A549 (cell line): ENCODE measurements around the gene LEF1. TPM values are rescaled to one million over a fixed set of nuclear protein-coding genes. Genes with fewer than 3 reads are reported as not detected.

Experiments used
- ATAC-seq, 2 experiments: fragments of 200-7000 bp in 1 of 2; fragments of >200 bp in 1 of 2; cut with Nextera tagmentation in 1 of 2; cut with Tn5 transposase in 1 of 2; 3 replicates each; pipeline versions ENCODE4 v1.8.0 to v1.9.1; 2018 to 2020; ENCODE audit warnings: mild to moderate bottlenecking in 1 of 2, moderate library complexity in 1 of 2
- CTCF ChIA-PET: fragments of 300-600 bp; sonication (Branson Sonifier 250); formaldehyde crosslinking; extraction: SDS; loops from one replicate; lab custom pipeline; 2021; ENCODE audit warnings: antibody characterized with exemption, inconsistent platforms; lab: Yijun Ruan, JAX
- POLR2A ChIA-PET: fragments of 350-600 bp; formaldehyde crosslinking; extraction: SDS; loops from one replicate; lab custom pipeline; 2021; ENCODE audit warnings: antibody characterized with exemption, inconsistent platforms; lab: Yijun Ruan, JAX
- DNase-seq, 2 experiments: peaks; one replicate each; pipeline versions ENCODE4 v3.0.0 to v3.0.0-alpha.2; 2011 to 2016; ENCODE audit warnings: low read depth in 1 of 2, low spot score in 1 of 2
- FAIRE-seq: peaks from 2 replicates; lab custom pipeline; 2011; peaks lifted over from hg19 to GRCh38; lab: Jason Lieb, UNC
- H3K27ac ChIP-seq, 2 experiments: fragments of >200 bp; sonication (Bioruptor Twin); formaldehyde crosslinking; 3 replicates each; pipeline ENCODE4 v1.5.1; 2016 to 2017
- H3K4me1 ChIP-seq: fragments of >200 bp; sonication (Bioruptor Twin); formaldehyde crosslinking; 3 replicates; pipeline ENCODE4 v1.6.1; 2016
- H3K4me2 ChIP-seq: fragments of >200 bp; sonication (Bioruptor Twin); formaldehyde crosslinking; 3 replicates; pipeline ENCODE4 v1.6.1; 2016
- H3K4me3 ChIP-seq: fragments of >200 bp; sonication (Bioruptor Twin); formaldehyde crosslinking; 3 replicates; pipeline ENCODE4 v1.5.1; 2016
- H3K9me3 ChIP-seq: fragments of >200 bp; sonication (Bioruptor Twin); formaldehyde crosslinking; 3 replicates; pipeline ENCODE4 v1.6.1; 2016
- BHLHE40 ChIP-seq: IDR thresholded peaks from 2 replicates; pipeline ENCODE4 v1.6.1; 2012; ENCODE audit warnings: low read depth, low read length, inconsistent platforms
- CHD2 ChIP-seq: fragments of 150-350 bp; IDR thresholded peaks from 2 replicates; pipeline ENCODE4 v1.6.1; 2014; ENCODE audit warnings: low read length; ENCODE audit not compliant: partially characterized antibody
- E2F6 ChIP-seq: IDR thresholded peaks from 2 replicates; pipeline ENCODE4 v1.6.1; 2012; ENCODE audit warnings: low read depth, borderline replicate concordance
- EHF ChIP-seq: fragments of 250-450 bp; sonication (Bioruptor Pico); IDR thresholded peaks from 2 replicates; pipeline ENCODE4 v1.5.0; 2020; ENCODE audit warnings: mild to moderate bottlenecking
- EHMT2 ChIP-seq: fragments of 200-600 bp; sonication (generic); IDR thresholded peaks from 2 replicates; pipeline ENCODE4 v1.6.1; 2016; ENCODE audit warnings: antibody characterized with exemption, low read depth, mild to moderate bottlenecking, moderate library complexity
- FOSL2 ChIP-seq, 2 experiments: fragments of 450-650 bp in 1 of 2; fragments of >200 bp in 1 of 2; sonication (Bioruptor Twin) in 1 of 2; formaldehyde crosslinking; IDR thresholded peaks; 2 replicates each; pipeline versions ENCODE4 v1.5.0 to v1.6.1; 2016 to 2020; ENCODE audit warnings: mild to moderate bottlenecking in 1 of 2, moderate library complexity in 1 of 2
- HDAC2 ChIP-seq: fragments of 200-600 bp; sonication (generic); IDR thresholded peaks from 2 replicates; pipeline ENCODE4 v1.6.1; 2016
- HEYL ChIP-seq: fragments of 250-450 bp; sonication (Bioruptor Pico); IDR thresholded peaks from 2 replicates; pipeline ENCODE4 v1.8.0; 2021; ENCODE audit warnings: mild to moderate bottlenecking, moderate library complexity
- HMGXB4 ChIP-seq: fragments of 250-450 bp; sonication (Bioruptor Pico); IDR thresholded peaks from 2 replicates; pipeline ENCODE4 v1.5.0; 2021; ENCODE audit warnings: mild to moderate bottlenecking, moderate library complexity, borderline replicate concordance
- HOXA7 ChIP-seq: fragments of 250-450 bp; sonication (Bioruptor Pico); IDR thresholded peaks from 2 replicates; pipeline ENCODE4 v1.5.0; 2020; ENCODE audit warnings: mild to moderate bottlenecking, moderate library complexity
- JUNB ChIP-seq: fragments of >200 bp; sonication (Bioruptor Twin); formaldehyde crosslinking; IDR thresholded peaks from 2 replicates; pipeline ENCODE4 v1.6.1; 2016
- KDM5A ChIP-seq: fragments of 200-600 bp; sonication (generic); IDR thresholded peaks from 2 replicates; pipeline ENCODE4 v1.6.1; 2016; ENCODE audit warnings: antibody characterized with exemption, mild to moderate bottlenecking
- MAX ChIP-seq: IDR thresholded peaks from 2 replicates; pipeline ENCODE4 v1.6.1; 2012
- NPAS2 ChIP-seq: fragments of 250-450 bp; sonication (Bioruptor Pico); IDR thresholded peaks from 2 replicates; pipeline ENCODE4 v1.8.0; 2022; ENCODE audit warnings: mild to moderate bottlenecking, moderate library complexity, borderline replicate concordance
- NR3C1 ChIP-seq: fragments of >200 bp; sonication (Bioruptor Twin); formaldehyde crosslinking; IDR thresholded peaks from 3 replicates; pipeline ENCODE4 v1.6.1; 2017
- PBX3 ChIP-seq: IDR thresholded peaks from 2 replicates; pipeline ENCODE4 v1.6.1; 2012
- POLR2A ChIP-seq: IDR thresholded peaks from 2 replicates; pipeline ENCODE4 v1.6.1; 2012; ENCODE audit warnings: mild to moderate bottlenecking, low read length
- RAD21 ChIP-seq, 2 experiments: fragments of >200 bp in 1 of 2; sonication (Bioruptor Twin) in 1 of 2; formaldehyde crosslinking in 1 of 2; IDR thresholded peaks in 1 of 2; conservative IDR thresholded peaks in 1 of 2; 2 replicates in 1 of 2; 3 replicates in 1 of 2; pipeline ENCODE4 v1.6.1; 2012 to 2018; ENCODE audit warnings: inconsistent platforms in 1 of 2
- RARB ChIP-seq: fragments of 250-450 bp; sonication (Bioruptor Pico); IDR thresholded peaks from 2 replicates; pipeline ENCODE4 v1.8.0; 2021; ENCODE audit warnings: mild to moderate bottlenecking, moderate library complexity
- RCOR1 ChIP-seq: fragments of 150-350 bp; IDR thresholded peaks from 2 replicates; pipeline ENCODE4 v1.6.1; 2014; ENCODE audit warnings: antibody characterized with exemption, low read length, low read depth
- RNF2 ChIP-seq: fragments of 200-600 bp; sonication (generic); IDR thresholded peaks from 2 replicates; pipeline ENCODE4 v1.6.1; 2016; ENCODE audit warnings: low read depth, mild to moderate bottlenecking, antibody characterized with exemption, moderate library complexity, borderline replicate concordance
- SMC3 ChIP-seq: fragments of >200 bp; sonication (Bioruptor Twin); formaldehyde crosslinking; IDR thresholded peaks from 3 replicates; pipeline ENCODE4 v1.6.1; 2018; ENCODE audit warnings: inconsistent platforms
- SREBF2 ChIP-seq: fragments of 450-650 bp; IDR thresholded peaks from 2 replicates; pipeline ENCODE4 v1.6.1; 2014; ENCODE audit warnings: mild to moderate bottlenecking, moderate library complexity
- ZFP36 ChIP-seq: fragments of 450-650 bp; IDR thresholded peaks from 2 replicates; pipeline ENCODE4 v1.6.1; 2014; ENCODE audit warnings: borderline replicate concordance; ENCODE audit not compliant: partially characterized antibody
- ZNF302 ChIP-seq: fragments of 250-450 bp; sonication (Bioruptor Pico); IDR thresholded peaks from 2 replicates; pipeline ENCODE4 v1.9.0; 2021; ENCODE audit warnings: inconsistent platforms, mild to moderate bottlenecking, moderate library complexity
- ZSCAN20 ChIP-seq: fragments of 250-450 bp; sonication (Bioruptor Pico); IDR thresholded peaks from 2 replicates; pipeline ENCODE4 v1.8.0; 2022; ENCODE audit warnings: mild to moderate bottlenecking, moderate library complexity
- WGBS: methylation state at CpG from one replicate; pipeline ENCODE4 v1.1.6; 2017; ENCODE audit errors: missing lambda C conversion rate; 5-methylcytosine and 5-hydroxymethylcytosine counted together
- polyA plus RNA-seq, 4 experiments: library from polyadenylated mRNA; depleted of rRNA in 3 of 4; stranded (reverse); fragments of >200 nt; fragmentation: RNase III in 1 of 4; extraction: RNeasy Plus Mini Kit Qiagen cat#74134 plus additional on column Dnase treatment in 1 of 4; gene quantifications; 2 replicates in 3 of 4; 3 replicates in 1 of 4; pipeline ENCODE4 v1.2.3, GENCODE V29; 2011 to 2017
- TF ChIP-seq, protein P1 (sequence below): fragments of 250-450 bp; sonication (Bioruptor Pico); IDR thresholded peaks from 2 replicates; pipeline ENCODE4 v1.5.0; 2020; ENCODE audit warnings: low read depth, mild to moderate bottlenecking, moderate library complexity
- TF ChIP-seq, protein P2 (sequence below): fragments of 450-650 bp; IDR thresholded peaks from 2 replicates; pipeline ENCODE4 v1.6.1; 2014; ENCODE audit warnings: antibody characterized with exemption
- TF ChIP-seq, protein P3 (sequence below): fragments of >200 bp; sonication (Bioruptor Twin); formaldehyde crosslinking; IDR thresholded peaks from 2 replicates; pipeline ENCODE4 v1.6.1; 2016

Gene LEF1
- polyA plus RNA-seq, 2 of the 4 experiments (the other 2 are of a cell fraction) = not detected

DNA sequence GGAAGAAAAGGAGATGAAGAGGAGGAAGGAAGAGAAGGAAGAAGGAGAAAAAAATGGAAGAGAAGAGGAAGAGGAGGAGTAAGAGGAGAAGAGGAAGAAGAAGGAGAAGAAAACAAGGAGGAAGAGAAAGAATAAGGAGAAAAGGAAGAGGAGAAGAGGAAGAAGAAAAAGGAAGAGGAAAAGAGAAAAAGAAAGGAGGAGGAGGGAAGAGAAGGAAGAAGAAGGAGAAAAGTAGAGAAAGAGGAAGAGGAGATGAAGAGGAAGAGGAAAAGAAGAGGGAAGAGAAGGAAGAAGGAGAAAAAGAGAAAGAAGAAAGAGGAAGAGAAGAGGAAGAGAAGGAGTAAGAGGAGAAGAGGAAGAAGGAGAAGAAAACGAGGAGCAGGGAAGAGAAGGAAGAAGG, 11.8 kb upstream of the LEF1 start (continued):
- TF ChIP-seq HMGXB4 (CRISPR knock-in tag) = no peak
- no peak for TF ChIP-seq CHD2
- no peak for TF ChIP-seq EHMT2
- TF ChIP-seq HEYL (CRISPR knock-in tag) = no peak

GRCh38 chr4:108175966-108176365, 7.2 kb upstream of the LEF1 start:
- FAIRE-seq (no peak), ATAC-seq (no peak), DNase-seq (no peak)
- Histone ChIP-seq H3K4me3 (no peak overlapping the region), H3K9me3 (no peaks in the 10 kb centered on the region)
- whole genome bisulfite sequencing = 57% methylated on average over 2 of the region's 3 CpGs
- CTCF ChIA-PET = no interaction called here
- TF ChIP-seq EHMT2 (no peak), NR3C1 (no peak), PBX3 (no peak), POLR2A (no peak), RNF2 (no peak), E2F6 (no peak), ZSCAN20 (CRISPR knock-in tag) (no peak), HDAC2 (no peak), FOSL2 (IDR thresholded peaks at IDR 0.05) (no peak), FOSL2 (CRISPR knock-in tag; IDR thresholded peaks at IDR 0.05) (no peak), MAX (no peak), ZFP36 (no peak), BHLHE40 (no peak), SMC3 (no peak), RARB (CRISPR knock-in tag) (no peak), ZNF302 (CRISPR knock-in tag) (no peak), NPAS2 (CRISPR knock-in tag) (no peak)
- TF ChIP-seq, protein P1, sequence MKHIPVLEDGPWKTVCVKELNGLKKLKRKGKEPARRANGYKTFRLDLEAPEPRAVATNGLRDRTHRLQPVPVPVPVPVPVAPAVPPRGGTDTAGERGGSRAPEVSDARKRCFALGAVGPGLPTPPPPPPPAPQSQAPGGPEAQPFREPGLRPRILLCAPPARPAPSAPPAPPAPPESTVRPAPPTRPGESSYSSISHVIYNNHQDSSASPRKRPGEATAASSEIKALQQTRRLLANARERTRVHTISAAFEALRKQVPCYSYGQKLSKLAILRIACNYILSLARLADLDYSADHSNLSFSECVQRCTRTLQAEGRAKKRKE (CRISPR knock-in tag) = no peak
- TF ChIP-seq, protein P2, sequence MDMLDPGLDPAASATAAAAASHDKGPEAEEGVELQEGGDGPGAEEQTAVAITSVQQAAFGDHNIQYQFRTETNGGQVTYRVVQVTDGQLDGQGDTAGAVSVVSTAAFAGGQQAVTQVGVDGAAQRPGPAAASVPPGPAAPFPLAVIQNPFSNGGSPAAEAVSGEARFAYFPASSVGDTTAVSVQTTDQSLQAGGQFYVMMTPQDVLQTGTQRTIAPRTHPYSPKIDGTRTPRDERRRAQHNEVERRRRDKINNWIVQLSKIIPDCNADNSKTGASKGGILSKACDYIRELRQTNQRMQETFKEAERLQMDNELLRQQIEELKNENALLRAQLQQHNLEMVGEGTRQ = no peak
- TF ChIP-seq, all 56 proteins: peak for 0
- H3K4me1 ChIP-seq = no peaks in the 10 kb centered on the region; the same call in 2 of the 3 replicates
- POLR2A ChIA-PET = no interaction called here
- no peak overlapping the region for H3K27ac ChIP-seq
- H3K4me2 ChIP-seq = no peak overlapping the region

DNA sequence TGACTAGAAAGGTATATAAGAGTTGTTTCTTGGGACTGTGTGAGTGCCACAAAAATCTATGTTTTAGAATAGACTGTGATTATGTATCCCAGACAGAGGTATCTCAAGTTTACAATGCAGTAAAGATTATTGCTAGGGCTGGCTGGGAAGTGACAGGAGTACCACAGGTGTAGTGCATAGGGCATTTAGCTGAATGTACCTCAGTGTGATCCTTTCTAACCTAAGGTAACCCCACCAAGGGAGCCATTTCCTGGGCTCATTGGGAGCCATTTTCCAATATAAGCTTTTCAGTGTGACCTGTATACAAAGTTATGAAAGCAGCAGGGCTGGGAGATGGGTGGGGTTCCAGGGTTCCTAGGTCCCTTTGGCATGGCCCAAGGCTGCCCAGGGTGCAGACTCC, 6.1 kb upstream of the LEF1 start:
- POLR2A ChIA-PET = no interaction called here
- Histone ChIP-seq H3K9me3 (no peaks in the 10 kb centered on the region), H3K27ac (no peak overlapping the region), H3K4me2 (no peak overlapping the region), H3K4me3 (no peak overlapping the region), H3K4me1 (no peaks in the 10 kb centered on the region; the same call in 2 of the 3 replicates)
- DNase-seq = no peak
- CTCF ChIA-PET = no interaction called here
- TF ChIP-seq SREBF2 (no peak), KDM5A (no peak), HOXA7 (CRISPR knock-in tag) (no peak), EHF (CRISPR knock-in tag) (no peak), RCOR1 (no peak), RARB (CRISPR knock-in tag) (no peak), JUNB (no peak), ZFP36 (no peak), RAD21 (conservative IDR thresholded peaks at IDR 0.05 in 1 of 2, IDR thresholded peaks at IDR 0.05 in 1 of 2) (no peak)
- TF ChIP-seq, protein P3, sequence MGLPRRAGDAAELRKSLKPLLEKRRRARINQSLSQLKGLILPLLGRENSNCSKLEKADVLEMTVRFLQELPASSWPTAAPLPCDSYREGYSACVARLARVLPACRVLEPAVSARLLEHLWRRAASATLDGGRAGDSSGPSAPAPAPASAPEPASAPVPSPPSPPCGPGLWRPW = no peak
- ATAC-seq = no peak
- no peak for FAIRE-seq
